Tongue (tissue), 2 donors: Measurements from ENCODE around the gene ANO6. TPM values are rescaled to one million over a fixed set of nuclear protein-coding genes. Genes with fewer than 3 reads are reported as not detected.
A peak's percentile ranks its signal among the peaks of the same experiment; 100 is the strongest.
"Not testable (repeated sequence)": the region's sequence is repeated elsewhere in the genome, so short reads cannot be mapped to it uniquely, and the experiment has no call there.

ENCODE experiments used
- DNase-seq: peaks from one replicate; pipeline ENCODE4 v3.0.0-alpha.2; 2015
- total RNA-seq: library from RNA; depleted of rRNA; stranded (reverse); fragments of >200 nt; gene quantifications from one replicate; pipeline ENCODE4 v1.2.3, GENCODE V29; 2014

Gene ANO6
- total RNA-seq, 1 donor from 2014 or later: 79.1 TPM

DNA sequence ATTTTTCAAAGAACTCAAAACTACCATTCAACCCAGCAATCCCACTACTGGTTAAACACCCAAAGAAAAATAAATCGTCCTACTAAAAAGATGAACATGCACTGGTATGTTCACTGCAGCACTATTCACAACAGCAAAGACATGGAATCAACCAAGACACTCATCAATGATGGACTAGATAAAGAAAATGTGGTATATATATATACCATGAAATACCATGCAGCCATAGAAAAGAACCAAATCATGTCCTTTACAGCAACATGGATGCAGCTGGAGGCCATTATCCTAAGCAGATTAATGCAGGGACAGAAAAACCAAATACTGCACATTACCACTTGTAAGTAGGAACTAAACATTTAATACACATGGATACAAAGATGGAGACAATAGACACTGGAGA is 3.8 kb upstream of the ANO6 start:
- no peak for DNase-seq

DNA sequence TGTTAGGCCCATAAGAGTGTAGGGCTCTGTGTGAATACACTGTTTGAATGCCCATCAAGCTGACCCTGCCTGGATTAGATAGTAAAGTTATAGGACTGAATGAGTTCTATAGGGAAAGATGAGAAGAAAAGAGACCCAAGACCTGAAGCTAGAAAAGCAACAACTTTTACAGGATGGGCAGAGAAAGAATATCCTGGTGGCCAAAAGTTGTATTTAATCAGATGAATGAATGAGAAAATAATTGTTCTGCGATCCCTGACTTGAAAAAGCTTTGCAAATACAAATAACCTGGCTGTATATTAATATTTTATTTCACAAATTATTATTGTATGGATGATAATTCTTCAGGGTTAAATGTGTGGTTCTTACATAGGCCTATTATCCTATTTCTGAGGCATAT is 2.8 kb upstream of the ANO6 start:
- no peak for DNase-seq

DNA sequence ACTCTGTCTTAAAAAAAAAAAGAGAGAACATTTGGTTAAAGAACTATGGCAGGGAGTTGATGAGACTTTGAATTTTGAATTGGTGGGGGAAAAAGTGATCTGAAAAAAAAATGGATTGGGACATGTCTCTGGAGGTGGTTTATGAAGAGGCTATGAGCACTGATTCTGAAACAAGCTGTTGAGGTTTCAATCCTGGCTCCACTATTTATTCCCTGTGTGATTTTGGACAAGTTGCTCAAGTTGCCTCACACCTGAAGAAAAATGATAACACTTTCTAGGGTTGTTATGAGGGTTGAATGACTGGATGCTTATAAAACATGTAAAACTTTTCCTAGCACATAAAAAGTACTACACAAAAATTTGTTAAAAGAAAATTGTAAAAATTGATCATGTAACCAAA is 1.8 kb upstream of the ANO6 start:
- no peak for DNase-seq

DNA sequence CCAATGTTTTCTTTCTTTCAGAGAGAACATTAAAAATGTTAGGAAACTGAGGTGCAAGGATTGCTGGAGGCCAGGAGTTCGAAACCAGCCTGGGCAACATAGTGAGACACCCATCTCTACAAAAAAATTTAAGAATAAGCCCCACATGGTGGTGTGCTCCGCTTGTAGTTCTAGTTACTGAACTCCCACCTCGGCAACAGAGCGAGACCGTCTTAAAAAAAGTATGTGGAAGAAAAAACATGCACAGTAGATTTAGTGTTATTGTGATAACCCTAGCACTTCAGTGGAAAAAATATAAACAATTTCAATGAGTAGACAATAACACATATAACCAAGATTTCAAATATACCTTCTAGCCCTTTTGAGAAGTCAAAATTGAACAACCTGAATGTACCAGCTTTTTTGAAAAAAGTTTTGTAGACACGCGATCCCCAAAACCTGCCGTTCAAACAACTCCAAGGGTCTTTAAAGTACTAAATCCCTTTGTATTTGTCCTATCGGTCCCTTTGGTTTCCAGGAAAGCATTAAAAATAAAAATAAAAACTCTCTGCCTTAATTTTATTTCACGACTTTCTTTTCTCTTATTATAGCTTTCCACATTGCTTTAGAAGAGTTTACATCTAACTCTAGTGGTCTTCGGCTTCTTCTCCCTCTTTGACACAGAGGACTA is 1.0 kb upstream of the ANO6 start:
- DNase-seq: peak; percentile 61

DNA sequence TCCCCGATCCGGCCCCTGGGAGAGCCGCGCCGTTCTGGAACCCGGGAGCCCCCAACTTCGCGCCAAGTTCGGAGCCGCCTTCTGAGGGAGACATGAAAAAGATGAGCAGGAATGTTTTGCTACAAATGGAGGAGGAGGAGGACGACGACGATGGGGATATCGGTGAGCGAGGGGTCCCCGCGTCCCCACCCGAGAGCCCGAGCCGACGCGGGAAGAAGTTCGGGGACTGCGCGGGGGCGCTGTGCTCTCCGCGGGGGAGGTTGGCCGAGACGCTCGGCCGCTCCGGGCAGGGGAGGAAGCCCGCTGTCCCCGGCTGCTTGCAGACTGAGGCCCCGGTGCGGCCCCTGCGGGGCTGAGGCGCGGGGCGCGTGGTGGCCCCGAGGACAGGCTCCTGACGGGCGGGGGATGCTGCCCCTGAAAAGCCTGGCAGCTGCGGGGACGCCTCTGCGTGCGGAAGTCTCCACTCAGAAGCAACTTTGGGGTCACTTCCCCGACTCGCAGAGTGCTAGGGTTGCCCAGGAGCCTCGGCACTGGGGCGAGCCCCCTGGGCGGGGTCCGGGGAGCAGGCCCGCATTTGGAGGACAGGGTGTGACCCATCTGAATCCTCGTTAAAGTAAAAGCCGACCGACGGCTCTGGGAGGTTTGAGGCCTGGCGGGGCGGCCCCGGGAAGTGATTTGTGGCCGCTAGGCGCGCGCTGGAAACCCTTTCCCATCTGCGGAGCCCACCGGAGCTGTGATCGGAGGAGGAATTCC is 511 bp downstream of the ANO6 start:
- DNase-seq: peak; percentile 77

DNA sequence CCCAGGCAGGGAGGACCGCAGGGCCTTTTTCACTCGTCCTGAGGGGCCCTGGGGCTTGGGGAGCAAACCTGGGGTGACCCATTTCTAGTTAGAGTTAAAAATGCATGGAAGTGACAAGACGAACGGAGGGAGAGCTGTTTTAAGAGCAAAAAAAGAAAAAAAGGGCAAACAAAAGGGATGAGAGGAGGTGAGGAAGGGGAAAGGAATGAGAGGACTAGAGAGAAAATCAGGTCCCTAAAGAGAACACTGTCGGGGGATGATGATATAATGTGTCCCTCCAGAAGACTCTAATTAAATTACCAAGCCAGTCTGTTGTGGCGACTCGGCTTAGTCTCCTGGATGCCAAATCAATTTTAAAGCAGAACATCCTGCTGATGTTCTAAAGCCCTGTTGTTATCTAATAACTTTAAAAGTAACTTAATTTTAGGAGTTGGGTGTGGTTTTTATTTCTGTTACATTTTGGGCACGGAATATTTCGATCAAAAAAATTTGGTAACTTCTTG is 1.1 kb downstream of the ANO6 start:
- no peak for DNase-seq

DNA sequence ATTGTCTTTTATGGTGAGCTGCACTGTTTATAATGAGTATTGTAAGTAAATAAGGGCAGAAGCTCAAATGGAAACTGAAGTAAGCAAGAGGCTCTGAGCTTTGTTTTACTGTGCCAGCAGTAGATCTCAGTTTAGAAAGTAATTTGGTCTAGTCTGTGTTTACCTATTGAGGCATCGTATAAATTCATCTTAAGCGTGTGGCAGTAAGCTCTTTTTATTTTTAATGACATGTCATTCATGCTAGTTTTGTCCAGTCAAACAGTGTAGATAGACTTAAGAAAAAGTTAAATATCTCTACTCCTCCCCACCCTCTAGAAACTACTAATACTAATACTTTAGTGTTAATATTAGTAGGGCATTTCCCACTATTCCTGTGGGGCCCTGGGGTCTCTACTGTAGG is 2.0 kb downstream of the ANO6 start:
- DNase-seq: no peak

DNA sequence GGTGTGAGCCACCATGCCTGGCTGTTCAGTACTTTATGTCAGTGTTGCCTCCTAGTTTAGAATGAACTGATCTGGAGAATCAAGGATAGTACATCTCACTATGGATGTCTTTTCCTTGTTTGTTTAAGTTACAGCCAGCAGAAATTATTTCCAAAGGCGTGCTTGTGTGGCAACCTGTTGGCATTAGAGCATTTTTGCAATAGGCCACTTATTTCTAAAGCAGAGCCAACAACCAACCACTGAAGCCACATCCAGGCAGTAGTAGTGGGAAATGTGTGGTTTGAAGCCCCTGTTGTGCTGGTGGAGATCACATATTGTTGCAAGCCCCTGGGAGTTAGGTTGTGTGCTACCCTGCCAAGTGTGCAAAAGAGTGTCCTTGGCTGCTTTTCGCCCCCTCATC is 3.7 kb downstream of the ANO6 start:
- DNase-seq: no peak

DNA sequence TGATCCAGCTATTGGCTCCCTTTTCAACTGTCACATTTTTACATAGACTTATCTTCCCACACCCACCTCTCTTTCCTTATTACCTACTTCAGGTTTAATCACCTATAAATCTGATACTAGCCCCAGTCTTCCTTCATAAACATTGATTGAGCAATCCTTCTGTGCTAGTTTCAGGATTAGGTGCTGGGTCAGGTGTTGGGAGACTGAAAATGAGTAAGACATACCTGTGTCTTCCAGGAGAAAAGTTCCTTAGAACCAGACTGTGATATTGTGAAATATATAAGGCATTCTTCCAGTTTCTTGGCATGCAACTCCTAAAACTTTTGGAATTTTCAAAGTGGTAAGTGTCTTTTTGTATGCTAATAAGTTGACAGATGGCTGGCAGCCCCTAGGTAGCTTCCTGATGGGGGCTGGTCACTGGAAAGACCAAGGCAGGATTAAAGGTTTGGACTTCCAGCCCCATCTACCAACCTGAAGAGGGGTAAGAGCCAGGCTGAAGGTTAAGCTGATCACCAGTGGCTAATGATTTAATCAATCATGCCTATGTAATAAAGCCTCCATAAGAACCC is 4.6 kb downstream of the ANO6 start:
- DNase-seq: no peak

DNA sequence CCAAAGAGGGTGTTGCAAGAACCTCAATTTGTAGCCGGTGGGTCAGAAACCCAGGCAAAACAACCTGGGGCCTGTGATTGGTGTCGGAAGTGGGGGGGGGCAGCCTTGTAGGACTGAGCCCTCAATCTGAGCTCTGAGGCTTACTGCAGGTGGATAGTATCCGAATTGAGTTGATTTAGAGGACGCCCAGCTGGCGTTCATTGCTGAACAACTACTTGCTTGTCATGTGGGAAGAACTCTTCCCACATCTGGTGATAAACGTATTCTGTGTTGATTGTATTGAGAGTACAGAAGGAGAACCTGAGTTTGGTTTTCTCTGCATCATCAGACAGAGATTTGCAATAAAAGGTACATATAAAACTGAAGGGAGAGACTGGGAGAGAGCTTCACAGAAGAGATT is 5.1 kb downstream of the ANO6 start:
- no peak for DNase-seq

DNA sequence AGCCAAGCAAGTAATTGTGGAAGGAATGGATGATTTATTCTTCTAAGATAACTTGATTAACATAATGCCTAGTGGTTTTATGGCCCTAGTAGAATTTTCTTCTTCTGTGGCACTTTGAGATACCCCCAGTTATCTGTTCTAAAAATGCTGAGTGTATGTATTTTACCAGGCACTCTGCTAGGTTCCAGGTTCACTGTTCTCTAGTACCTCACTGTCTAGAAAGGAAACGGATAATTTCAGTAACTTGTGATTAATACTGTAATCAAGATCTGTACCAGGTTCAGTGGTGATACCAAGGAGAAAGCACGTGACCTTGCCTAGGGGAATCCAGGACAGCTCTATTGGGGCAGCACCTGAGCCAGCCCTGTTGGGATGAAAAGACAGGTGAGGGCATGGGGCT is 8.0 kb downstream of the ANO6 start:
- DNase-seq: no peak

DNA sequence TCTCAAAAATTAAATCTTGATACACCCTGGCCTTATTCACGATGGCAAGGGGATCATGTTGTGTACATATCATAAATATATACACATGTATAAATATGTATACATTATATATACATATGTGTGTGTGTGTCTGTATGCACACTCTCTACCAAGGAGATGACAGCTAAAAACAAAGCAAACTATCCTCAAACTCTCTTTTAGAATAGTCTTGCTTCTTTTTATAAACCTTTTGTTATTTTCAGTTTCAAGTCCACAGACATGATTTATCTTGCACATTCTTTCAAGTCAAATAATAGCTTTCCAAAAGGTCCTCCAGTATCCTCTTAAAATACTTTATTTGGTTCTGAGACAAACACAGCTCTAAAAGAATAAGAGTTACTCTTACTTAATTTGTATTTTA is 8.4 kb downstream of the ANO6 start:
- no peak for DNase-seq

DNA sequence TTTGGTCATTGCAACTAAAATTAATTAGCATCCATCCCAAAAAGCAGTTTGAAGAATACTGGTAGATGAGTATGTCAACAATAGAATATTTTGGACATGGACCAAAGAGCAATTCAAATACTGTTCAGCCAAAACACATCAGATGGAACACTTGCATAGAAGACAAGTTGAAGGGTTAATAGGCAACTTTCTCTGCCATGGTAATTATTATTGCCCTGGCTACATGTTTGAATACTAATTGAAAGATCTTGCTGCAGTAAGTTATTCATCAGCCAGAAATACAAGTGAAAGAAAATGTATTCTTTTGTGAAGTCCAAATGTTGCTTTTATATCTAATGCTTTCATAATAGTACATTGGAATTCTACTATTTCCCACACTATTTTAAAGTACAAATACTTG is 10.1 kb downstream of the ANO6 start:
- no peak for DNase-seq

DNA sequence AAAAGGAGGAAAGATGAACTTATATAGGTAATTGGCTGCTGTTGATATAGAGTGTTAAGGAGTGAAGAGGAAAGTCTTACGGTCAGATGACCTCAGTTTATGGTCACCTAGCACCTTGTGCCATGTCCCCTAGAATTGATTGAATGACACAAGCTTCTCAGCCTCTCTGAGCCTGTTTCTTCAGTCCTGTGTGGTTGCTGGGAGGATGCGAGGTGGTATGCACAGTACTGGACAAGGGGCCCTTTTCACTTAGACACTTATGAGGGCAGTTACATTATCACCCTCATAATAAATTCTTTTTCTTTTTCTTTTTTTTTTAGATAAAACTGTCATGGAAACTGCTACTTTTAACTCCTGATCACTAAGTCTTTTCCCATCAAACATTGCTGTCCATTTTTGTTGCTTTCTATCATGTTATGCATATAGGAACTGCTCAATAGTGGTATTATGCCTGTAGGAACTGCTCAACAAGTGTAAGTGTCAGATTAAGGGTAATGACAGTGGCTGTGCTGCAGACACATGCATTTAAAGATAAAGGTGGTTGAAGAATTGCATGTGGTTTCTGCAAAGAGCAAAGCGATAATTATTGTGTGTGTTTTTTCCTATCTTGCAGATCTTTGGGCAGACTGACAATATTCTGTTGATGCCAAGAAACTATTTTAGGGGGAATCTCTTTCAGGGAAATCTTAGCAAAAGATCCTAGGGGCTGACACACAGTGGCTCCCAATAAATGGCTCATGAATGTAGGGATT is 11.6 kb downstream of the ANO6 start:
- DNase-seq: no peak

DNA sequence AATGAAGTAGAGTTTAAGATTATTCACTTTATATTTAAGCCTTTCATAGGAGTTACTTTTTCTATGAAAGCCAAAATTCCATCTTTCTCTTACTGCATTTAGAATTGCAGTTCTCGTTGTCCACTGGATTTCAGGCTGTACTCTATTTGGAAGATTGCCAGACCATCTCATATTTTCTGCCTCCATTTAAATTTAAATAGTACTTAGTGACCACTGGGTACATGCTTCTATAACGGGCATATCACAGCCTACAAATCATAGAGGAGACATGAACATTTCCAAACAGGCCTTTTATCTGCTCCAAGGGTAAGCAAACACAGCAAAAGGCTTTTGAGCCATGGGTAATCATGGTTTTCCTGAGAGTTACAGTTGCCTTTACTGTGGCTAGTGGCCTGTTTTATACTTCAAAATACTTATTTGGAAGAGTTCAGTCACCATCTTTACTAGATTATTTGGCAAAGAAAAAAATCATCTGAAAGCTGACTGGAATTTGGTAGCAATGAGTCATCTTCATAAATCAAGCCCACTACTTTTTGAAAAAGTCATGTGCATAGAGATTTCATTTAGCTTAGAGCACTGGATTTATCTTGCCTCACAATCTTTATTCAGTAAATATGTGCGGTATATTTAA is 15.7 kb downstream of the ANO6 start:
- DNase-seq: peak; percentile 25

DNA sequence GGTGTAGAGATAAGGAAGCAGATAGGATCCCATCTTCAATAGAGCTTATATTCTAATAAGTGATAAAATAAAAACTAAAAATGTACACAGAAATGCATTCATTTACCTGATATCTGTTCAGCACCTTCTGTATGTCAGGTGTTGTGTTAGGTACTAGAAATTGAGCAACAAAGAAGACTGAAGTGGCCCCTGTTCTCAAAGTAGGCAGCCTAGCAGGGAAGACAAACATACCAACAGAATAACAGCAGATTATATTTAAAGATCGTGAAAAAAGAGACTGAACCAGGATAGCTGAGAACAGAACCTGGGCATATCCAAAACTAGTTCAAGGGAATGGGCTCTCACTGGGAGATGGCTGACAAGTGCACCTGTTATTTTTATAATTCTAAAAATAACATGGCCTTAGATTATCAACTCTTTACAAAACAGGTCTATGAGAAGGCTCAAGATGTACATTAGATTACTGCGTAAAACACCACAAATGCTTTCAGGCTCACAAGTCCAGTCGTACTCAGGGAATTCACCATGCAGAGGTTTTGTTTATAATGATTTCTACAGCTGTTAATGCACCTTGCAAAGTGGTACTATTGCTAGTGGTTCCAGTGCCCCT is 16.4 kb downstream of the ANO6 start:
- DNase-seq: no peak

DNA sequence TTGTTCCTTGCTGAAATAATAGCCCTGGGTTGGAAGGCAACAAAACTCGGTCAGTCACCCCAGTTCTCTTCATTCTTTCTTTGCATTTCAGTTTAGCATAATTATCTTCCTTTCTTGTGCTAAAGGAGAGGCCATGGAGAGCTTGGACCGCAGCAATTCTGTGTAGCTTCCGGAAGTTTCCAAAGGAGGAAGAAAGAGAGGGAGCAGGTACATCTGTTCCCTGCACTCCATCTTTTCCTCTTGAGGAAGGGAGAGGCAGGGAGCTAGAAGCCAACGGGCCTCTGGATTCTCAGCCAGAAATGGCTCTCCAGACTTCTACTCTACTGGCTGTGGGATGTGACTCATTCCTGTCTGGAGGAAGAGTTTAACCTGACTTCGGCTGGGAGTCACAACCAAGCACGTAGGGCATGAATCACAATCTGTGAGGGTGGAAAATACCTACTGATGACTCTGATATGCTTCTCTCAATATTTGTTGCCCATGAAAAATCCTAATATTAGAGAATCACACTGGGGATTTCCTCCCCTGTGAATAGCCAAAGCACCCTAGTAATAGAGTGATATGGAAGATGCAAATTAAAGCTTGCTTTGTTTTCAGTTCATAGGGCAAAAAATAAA is 17.0 kb downstream of the ANO6 start:
- no peak for DNase-seq

DNA sequence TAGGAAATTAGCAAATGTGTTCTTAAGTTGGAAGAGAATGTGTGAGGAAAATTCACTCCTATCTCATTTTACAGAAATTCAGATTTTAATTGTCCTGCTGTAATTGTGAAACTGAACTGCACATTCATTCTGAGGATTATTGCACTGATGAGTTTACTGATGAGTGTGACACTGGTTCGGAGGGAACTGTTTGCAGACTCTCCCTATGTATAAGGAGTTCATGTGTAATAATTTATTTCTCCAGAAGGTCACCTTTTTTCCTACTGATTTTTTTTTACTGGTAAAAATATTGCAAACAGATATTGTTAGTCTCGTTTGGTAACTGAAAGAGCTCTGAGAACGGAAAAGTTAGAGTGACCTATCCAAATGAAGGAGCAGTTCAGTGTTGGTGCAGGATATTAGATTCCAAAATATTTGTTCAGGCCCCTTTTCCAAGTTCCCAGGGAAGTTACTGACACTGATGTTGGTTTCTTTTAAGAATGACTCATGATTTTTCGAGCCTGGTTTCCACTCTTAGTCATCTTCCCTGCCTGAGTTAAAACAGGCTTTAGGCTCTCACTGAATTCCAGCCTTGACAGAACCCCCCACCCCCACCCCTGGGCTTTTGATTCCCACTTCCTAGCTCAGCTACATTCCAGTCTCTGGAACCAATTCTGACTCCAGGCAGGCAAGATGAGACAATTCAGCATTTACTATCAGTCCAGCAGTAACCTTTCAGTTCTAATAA is 18.4 kb downstream of the ANO6 start:
- DNase-seq: peak; percentile 85

DNA sequence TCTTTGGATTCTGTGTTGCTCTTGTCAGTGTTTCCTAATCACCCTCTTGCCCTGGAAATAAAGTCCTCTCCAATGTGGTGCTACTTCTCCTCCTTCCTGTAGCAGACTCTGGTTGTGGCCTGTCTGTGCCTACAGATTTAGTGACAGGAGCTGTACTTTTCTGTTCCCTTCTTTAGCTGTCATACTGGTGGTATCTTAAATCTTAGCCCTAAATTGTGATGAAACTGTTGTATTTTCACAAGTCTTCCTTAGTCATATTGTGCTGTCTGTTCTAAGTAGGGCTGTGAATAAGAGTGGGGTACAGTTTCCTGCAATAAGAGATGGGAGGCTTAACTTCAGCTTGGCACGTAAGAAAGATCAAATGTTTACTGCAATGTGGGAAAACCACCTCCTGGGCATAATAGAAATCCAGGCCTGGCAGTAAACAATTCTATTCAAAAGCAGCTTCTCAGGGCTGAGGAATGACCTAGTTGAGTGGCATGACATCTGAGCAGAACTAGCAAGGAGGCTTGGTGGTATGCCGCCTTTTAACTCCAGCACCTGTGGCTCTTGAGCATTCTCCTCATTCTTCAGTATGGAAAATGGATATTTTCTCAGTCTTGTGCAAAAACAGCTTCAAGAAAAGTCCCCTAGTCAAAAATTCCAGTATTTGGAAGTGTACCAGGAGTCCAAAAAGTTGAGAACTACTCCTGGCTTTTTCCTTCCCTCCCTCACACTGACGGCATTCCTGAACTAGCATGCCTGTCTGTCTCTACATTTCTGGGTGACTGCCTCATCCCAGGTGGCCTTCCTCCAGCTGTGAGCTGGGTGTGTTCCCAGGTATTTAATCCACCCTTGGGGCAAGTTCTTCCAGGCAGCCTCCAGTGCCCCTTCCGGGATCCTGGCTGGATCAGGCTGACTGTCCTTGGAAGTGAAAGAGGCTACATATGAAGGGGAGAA is 19.5 kb downstream of the ANO6 start:
- DNase-seq: peak; percentile 58

DNA sequence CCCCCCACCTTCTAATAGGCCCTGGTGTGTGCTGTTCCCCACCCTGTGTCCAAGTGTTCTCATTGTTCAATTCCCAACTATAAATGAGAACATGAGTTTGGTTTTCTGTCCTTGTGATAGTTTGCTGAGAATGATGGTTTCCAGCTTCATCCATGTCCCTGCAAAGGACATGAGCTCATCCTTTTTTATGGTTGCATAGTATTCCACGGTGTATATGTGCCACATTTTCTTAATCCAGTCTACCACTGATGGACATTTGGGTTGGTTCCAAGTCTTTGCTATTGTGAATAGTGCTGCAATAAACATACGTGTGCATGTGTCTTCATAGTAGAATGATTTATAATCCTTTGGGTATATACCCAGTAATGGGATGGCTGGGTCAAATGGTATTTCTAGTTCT is 20.5 kb downstream of the ANO6 start:
- not testable (repeated sequence) for DNase-seq
